GM18873 (cell line): ENCODE results near the gene GRID1.
"Not testable (repeated sequence)": the region's sequence is repeated elsewhere in the genome, so short reads cannot be mapped to it uniquely, and the experiment has no call there.

Experiments used
- ATAC-seq: cut with Tn5 transposase; IDR thresholded peaks from one replicate; pipeline ENCODE4 v1.9.1; 2021; ENCODE audit warnings: mild to moderate bottlenecking, moderate library complexity, moderate number of reproducible peaks; ENCODE audit not compliant: unreplicated experiment, low FRiP score

Gene GRID1

DNA sequence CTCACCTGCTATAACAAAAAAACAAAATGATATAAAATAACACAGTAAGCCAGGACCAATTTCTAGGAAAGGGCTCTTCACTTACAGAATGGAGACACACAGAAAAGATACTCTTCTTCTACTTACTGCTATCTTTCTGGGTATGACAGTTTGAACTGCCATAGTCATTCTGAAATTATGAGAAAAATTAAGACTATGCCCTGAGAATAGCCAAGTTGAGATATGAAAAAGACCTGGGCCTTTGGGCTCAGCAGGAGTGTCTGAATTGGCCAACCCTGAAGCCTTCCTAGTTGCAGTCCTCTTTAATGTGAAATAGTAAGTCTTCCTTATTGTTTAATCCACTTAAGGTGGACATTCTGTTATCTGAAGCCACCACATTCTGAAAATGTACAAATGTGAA is 519.5 kb downstream of the GRID1 start:
- ATAC-seq, result no peak

DNA sequence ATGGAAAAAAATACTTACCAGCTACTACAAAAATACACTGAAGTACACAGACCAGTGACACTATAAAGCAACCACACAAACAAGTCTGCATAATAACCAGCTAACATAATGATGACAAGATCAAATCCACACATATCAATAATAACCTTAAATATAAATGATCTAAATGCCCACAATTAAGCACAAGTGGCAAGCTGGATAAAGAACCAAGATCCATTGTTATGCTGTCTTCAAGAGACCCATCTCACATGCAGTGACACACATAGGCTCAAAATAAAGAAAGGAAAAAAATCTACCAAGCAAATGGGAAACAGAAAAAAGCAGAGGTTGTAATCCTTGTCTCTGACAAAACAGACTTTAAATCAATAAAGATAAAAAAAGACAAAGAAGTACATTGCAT is 527.9 kb downstream of the GRID1 start:
- ATAC-seq, result not testable (repeated sequence)

DNA sequence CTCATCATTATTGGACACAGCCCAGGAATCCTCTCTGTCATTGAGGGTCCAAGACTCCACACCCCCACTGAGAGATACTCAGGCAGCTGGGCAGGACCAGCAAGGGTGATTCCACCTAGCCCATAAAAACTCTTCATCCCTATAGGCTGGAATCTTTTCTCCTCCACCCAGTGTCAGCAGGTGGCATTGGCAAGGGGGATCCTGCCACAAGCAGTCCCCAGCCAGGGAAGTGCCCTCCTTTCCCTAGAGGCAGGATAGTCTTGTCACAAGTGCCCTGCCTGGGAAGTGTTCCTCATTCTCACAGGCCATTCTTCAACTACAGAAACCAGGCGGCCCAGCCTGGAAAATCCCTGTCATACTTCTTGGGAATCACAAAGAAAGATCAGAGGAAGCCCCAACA is 533.6 kb downstream of the GRID1 start:
- no peak for ATAC-seq

DNA sequence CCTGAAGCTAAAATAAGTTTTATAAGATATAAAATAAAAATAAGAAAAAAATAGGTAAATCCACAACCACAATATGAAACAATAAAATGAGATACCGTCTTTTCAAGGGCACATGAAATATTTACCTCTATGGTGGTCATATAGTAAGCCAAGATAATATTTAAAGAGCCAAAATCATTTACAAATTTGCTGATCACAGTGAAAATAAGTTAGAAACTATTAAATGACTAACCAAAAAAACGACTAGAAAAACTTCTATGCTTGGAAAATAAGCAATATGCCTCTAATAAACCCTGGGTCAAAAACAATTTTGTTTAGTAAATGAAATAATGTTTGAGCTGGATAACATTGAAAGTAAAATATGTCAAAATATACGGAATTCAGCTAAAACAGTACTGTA is 535.2 kb downstream of the GRID1 start:
- ATAC-seq, result no peak

DNA sequence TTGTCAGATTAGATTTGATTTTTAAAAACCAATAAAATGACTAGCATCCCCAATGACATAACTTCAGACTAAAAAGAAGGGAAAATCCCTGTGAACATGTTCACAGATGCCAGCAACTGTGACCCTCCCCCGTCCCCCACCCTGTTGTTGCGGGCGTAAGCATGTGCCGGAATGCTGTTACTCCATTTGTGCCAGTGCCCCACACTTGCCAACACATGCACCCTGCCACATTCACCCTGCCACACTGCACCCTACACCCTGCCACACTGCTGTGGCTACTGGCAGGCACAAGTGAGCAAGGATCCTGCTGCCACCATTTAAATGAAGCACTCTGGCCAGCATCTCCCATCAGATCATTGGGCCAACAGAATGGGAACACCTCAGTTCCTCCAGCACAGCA is 540.2 kb downstream of the GRID1 start:
- ATAC-seq, result no peak

DNA sequence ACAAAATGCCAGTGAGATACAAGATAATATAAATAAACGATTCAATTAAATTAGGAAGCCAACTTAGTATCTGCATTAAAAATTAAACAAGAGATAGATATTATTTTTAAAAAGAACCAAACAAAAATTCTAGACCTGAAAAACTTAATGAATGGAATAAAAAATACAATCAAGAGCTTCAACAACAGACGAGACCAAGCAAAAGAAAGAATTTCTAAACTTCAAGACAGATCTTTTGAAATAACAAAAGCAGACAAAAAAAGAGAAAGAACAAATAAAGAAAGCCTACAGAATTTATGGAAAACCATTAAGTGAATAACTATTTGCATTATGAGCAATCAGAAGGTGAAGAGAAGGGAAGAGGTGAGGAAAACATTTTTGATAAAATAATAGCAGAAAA is 555.2 kb downstream of the GRID1 start:
- no peak for ATAC-seq

DNA sequence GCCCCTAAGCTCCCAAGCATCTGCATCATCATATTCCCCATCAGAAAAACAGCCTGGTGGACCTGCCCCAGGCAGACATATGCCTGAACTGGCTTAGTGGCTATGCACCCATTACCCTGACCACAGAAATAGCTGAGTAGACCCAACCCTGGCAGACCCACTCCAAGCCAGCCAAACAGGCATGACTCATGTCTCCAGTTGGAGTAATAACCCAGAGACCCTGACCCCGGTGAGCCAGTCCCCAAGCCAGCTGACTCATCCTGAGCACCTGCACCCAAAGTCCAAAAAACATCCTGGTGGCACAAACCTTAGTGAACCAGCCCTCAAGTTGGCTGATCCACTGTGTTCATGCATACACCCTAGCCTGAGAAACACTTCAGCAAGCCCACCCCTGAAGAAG is 555.9 kb downstream of the GRID1 start:
- ATAC-seq, result no peak

DNA sequence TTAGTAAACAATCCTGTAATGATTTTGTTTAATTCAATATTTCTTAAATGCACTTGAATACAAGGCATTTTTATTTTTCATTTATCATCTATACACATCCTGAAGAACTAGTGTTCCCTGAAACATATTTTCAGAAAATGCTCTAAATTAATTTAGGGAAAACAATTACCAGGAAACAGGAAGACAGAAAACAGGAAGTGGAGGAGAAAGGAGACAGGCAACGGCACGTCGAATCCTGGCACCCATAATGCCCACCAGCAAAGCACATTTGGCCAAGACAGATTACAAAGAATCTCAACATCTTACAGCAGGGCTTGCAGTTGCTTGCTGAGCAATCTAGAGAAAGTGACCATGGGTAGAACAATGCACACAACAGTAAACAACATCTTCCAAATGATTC is 571.1 kb downstream of the GRID1 start:
- ATAC-seq, result no peak

DNA sequence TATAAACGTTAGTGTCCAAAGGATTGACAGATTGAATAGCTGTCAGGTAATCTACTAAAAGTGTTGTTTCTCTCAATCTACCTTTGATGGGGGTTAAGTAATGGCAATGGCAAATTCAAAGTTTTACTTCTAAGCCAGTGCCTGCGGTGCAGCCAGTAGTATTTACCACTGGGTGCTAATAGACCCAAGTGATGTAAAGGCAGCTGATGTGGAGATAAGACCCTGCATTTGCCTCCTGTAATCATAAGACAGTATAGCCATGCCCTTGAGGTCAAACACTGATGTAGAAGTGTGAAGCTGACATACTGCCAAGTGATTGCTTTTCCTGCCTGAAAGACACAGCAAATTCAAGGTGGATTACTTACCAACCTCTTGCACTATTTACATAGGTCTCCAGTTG is 572.0 kb downstream of the GRID1 start:
- ATAC-seq, result no peak

DNA sequence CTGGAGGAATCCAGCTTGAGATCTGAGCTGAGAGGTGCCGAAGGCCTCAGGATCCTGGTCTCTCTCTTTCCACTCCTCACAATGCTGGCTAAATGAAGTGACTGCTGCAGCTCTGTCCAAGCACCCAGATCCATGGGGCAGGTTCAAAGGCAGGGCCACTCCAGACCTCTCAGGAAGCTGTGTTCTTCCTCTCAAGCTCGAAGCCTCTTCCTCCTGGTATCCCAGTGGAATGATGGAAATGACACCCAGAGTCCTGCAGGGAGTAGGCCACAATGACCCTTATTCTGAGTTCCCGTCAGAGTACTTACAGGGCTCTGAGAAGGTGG is 574.1 kb downstream of the GRID1 start:
- ATAC-seq, result no peak

DNA sequence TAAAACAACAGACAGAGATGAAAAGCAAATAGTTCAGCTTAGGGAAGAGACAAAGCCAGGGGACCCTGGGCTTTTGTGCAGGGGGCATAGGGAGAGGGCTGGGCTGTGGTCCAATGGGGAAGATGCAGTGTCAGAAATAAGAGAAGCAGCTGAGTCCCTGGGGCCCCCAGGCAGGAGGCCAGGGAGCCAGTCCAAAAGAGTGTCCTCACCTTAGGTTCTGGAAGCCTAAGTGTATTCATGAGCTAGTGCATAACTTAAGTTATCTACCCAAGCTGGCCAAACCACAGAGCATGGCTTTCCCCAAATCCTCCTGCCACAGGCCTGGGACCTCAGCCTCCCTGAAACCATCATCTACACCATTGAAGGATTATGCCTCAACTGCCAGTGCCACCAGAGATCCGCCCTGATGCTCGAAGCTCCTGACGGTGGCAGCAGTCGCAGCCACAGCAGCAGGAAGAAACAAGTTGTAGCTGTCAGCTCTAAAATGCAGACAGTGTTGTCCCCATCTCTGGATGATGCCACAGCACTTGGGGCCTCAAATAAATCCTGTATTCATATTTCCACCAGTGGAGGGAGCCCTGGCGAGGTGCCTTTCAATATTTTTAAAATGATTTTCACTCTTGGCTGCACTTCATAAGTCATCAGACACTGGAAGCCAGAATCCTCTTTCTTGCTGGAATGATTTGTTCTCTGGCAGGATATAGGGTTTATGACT is 574.6 kb downstream of the GRID1 start:
- ATAC-seq, result no peak

DNA sequence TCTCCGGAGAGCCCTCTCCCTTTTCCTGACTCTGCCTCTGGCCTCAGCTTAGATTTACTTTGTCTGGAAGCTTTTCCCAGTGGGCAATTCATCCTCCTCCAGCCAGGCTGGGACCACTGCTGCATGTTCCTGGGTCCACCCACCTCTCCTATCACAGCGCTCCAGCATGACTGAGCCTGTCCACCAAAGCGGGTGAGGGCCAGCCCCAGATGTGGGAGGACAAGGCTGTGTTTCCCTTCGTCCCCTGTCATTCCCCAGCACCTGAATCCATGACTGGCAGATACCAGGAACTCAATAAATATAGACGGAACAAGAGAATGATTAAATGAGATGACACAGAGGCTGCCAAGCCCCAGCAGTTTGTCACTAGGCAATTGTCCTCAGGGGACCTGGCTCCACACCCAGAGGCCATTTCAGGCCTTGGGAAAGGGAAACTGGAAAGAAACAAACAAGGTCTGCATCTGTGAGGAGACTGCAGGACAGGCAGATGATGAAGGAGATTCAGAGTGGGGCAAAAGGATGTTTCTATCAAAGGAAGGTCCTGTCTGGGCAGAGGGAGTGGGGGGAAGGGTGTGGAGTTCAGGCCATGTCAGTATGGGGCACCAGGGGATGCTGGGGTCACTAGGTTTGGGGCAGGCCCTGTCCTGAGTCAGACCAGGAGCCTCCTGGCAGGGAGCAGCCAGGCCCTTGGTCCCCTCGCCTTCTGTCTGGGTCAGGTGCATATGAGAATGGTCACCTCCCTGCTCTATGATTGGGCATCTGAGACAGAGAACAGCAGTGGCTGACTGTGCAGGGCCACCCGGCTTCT is 576.4 kb downstream of the GRID1 start:
- no peak for ATAC-seq

DNA sequence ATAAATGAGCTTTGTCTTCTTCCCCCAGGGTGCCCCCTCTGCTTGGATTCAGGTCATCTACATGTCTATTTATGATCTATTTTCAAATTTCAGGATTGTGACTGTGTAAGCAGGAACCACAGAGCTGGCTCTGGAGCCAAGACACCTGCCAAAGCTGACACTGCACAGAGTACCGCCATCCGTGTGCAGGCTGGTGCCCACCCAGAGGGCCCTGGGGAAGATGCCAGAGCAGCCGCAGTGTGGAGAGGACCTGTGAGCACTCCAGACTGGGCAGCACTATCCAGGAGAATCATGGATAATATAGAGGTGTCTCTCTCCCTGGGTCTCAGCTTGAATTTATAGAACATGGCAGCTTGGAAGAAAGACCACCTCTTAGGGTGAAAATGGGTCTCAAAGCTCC is 577.5 kb downstream of the GRID1 start:
- ATAC-seq, result no peak

DNA sequence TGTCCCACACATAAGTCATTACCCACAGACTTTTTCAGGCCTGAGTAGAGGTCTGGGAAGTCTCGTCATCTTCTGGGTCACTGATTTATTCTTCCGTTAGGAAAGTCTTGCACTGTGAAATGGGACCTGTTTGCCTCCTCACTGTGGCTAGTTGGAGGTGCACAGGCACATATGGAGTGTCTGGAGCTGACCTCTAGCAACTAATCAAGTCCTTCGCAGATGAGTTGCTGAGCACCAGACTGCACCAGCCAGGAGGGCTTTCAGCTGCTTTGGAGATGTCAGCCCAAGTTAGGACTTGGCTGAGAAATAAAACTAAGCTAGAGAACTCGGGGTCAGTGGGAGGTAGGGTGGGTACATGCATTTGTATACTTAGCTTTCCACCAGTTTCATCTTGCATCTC is 578.0 kb downstream of the GRID1 start:
- ATAC-seq, result no peak

DNA sequence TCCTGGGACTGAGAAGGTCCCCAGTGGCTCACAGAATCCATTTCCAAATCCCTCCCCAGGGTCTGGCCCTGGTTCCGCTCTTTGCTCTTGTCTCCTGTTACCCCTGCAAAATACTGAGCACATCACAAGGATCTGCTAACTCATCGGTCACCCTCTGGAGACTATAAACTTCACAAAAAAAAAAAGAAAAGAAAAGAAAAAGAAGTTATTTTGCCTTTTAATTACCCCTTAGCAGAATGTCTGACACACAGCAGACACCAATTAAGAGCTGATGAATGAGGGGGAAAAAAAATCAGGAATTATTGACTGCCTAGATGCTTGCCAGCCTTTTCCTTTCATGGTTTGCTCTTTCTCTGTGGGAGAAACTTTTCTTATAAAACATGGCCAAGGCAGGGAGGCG is 578.7 kb downstream of the GRID1 start:
- no peak for ATAC-seq

DNA sequence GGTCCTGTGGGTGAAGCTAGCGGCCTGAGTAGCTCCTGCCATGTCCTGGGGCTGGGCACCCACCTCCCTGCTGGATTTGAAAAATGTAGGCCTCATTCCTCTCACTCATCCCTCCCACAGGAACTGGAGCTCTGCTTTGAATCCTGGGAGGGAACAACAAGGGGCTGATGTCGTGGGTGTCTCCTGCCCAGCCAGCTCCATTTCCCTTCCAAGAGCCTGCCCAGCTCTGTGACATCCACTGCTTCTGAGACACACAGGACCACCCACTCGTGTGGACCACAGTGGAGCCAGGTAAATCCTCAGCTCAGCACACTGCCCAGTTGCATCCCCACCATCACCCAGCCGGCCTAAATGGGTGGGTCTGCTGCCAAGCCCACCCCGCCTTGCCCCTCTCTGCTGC is 579.2 kb downstream of the GRID1 start:
- ATAC-seq, result no peak

DNA sequence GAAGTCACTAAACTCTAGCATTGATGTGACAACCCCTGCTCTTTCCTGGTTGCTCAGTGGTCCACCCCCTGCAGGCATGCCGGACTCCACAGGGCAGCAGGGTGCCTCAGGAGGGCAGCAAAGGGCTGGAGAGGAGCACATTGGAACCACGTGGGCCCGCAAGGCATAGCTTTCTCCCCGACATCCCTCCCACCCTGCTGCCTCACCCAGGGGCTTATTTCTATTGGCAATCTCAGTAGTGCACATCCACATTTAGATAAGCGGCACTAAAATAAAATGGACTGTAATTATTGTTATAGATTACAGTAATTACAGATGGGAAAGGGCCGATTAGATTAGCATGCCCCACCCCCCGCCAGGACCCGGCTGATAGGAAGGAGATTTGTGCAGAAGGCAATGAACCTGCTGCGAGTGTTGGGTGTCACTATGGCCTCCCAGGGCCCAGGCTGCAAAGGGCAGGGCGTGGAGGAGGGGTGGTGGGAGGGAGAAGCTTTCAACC is 580.1 kb downstream of the GRID1 start:
- no peak for ATAC-seq

DNA sequence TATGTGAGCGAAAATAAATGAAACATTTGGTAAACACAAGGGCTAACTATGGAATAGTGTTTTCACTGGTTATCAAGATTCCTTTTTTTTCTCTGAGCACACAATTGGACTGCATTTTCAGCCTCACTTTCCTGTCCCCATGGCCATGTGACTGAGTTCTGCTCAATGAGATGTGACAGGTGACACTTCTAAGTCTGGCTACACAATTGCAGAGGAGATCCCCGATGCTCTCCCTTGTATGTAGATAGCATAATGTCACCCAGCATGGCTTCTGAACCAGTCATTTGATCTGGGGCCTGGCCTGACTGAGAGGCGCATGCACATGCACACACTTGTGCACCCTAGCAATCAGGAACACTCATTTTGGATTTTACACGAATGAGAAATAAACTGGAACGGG is 581.8 kb downstream of the GRID1 start:
- no peak for ATAC-seq

DNA sequence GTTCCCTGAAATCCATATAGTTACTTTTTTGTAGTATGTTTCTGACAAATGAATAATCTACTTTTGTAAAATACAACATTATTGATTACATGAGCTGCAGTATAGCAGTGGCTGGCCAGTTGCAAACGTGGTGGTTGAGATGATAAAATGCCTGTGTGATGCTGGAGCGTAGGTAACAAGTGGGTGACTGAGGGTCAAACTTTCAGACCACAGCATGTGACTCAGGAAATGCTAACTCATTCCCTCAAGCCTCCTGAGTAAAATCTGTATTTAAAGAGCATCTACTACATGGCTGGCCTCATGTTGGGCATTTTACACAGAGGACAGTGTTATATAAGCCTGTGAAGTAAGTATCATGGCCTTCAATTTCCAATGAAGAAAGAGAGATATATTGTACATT is 585.2 kb downstream of the GRID1 start:
- ATAC-seq, result no peak

DNA sequence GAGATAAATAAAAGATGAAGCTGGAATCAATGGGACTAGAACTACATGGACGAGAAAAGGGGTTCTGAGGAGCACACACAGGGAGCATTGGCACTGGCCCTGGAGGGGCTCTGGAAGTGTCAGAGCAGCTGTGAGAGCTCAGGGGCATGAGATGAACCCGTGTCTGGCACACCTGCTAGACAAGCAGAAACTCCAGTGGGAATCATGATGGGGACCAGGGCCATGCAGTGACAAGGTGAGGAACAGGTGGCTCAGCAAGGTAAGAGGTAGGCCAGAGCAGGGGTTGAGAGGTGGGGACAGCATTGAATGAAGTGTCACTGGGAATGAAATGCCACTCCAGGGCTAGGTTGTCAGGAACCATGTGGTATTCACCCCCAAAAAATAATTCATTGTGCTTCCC is 588.5 kb downstream of the GRID1 start:
- no peak for ATAC-seq

DNA sequence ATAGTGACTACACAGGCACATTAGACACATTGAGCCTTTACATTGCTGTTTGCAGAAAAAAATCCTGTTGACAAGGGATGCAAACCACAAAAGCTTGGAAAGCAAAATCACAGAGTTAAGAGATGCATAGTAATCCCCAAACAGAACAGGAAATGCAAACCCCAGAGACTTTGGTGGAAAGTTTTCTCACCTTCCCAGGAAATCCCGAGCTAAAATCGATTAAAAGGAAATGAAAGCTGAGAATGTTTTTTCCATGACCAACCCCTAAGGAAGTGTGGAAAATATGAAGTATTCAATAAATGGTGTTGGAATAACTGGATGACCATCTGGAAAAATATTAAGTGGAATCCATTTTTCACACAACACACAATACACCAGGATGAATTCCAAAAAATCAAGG is 598.7 kb downstream of the GRID1 start:
- ATAC-seq, result no peak

DNA sequence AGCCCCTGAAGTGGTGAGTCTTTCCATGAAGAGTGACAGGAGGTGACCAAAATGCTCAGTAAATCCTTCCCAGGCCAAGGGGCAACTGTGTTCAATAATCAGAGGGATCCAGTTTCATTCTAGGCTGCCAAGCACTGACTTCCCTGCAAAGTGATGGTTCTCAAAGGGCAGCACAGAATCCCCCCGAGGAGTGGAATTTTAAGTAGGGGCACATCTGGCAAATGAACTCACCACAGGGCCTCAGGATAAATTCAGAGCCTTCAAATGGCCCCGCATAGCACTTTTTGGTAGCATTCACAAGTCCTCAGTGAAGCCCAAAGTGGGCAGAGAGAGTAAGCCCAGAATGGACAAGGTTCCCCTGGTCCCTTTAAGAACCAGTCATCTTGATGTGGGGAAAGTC is 602.5 kb downstream of the GRID1 start:
- no peak for ATAC-seq
